ENCODE measurements around the gene CCNJL.
"Not testable (repeated sequence)": the region's sequence is repeated elsewhere in the genome, so short reads cannot be mapped to it uniquely, and the experiment has no call there.

Gene CCNJL

GRCh38 chr5:160262151-160263074, 50.0 kb downstream of the CCNJL start:
- no peak for DNase-seq

GRCh38 chr5:160260881-160261815, 51.2 kb downstream of the CCNJL start:
- peak; percentile 44 for DNase-seq

- no peak for DNase-seq
Observed at GRCh38 chr5:160260006-160260775, 52.2 kb downstream of the CCNJL start.

GRCh38 chr5:160259341-160259740, 53.0 kb downstream of the CCNJL start:
- no peak for DNase-seq

- no peak for DNase-seq
Observed at GRCh38 chr5:160254706-160255105, 57.7 kb downstream of the CCNJL start.

GRCh38 chr5:160253441-160253840, 58.9 kb downstream of the CCNJL start:
- DNase-seq, result no peak

- no peak for DNase-seq
Observed at GRCh38 chr5:160252916-160253315, 59.4 kb downstream of the CCNJL start.

GRCh38 chr5:160251406-160252155, 60.8 kb downstream of the CCNJL start:
- no peak for DNase-seq

GRCh38 chr5:160250826-160251225, 61.5 kb downstream of the CCNJL start:
- DNase-seq, result no peak

GRCh38 chr5:160250226-160250625, 62.1 kb downstream of the CCNJL start:
- DNase-seq, result no peak

- not testable (repeated sequence) for DNase-seq
Observed at GRCh38 chr5:160249570-160249969, 62.8 kb downstream of the CCNJL start.

- no peak for DNase-seq
Observed at GRCh38 chr5:160245506-160246086, 66.8 kb downstream of the CCNJL start.

GRCh38 chr5:160242145-160242544, 70.2 kb downstream of the CCNJL start:
- DNase-seq, result no peak

- no peak for DNase-seq
Observed at GRCh38 chr5:160240350-160240749, 72.0 kb downstream of the CCNJL start.

GRCh38 chr5:160237571-160238093, 74.7 kb downstream of the CCNJL start:
- no peak for DNase-seq

GRCh38 chr5:160235731-160236130, 76.6 kb downstream of the CCNJL start:
- no peak for DNase-seq

- DNase-seq, result no peak
Observed at GRCh38 chr5:160233215-160233614, 79.1 kb downstream of the CCNJL start.

GRCh38 chr5:160231783-160232342, 80.5 kb downstream of the CCNJL start:
- no peak for DNase-seq

- DNase-seq, result no peak
Observed at GRCh38 chr5:160230686-160231527, 81.5 kb downstream of the CCNJL start.
